HepG2 (cell line): ENCODE measurements around the gene FASLG. TPM values are rescaled to one million over a fixed set of nuclear protein-coding genes. Genes with fewer than 3 reads are reported as not detected.
A peak's percentile ranks its signal among the peaks of the same experiment; 100 is the strongest.

Experiments used
- ATAC-seq: fragments of 200-7000 bp; cut with Tn5 transposase; 3 replicates; pipeline ENCODE4 v1.9.1; 2020; ENCODE audit warnings: mild to moderate bottlenecking, moderate library complexity
- BruUV-seq: library from RNA; stranded (reverse); fragments of 400-500 nt; replicated peaks from 2 replicates; lab custom pipeline; 2021; lab: Mats Ljungman, UMichigan
- CTCF ChIA-PET: fragments of 300-600 bp; formaldehyde crosslinking; extraction: SDS; loops from one replicate; lab custom pipeline; 2021; ENCODE audit warnings: low total read pairs, inconsistent platforms, low intra/inter-chr PET ratio; lab: Yijun Ruan, JAX
- POLR2A ChIA-PET: fragments of 350-600 bp; sonication (Branson Sonifier 250); formaldehyde crosslinking; loops from one replicate; lab custom pipeline; 2020; ENCODE audit warnings: antibody characterized with exemption, inconsistent platforms; lab: Yijun Ruan, JAX
- DNase-seq: peaks from one replicate; pipeline ENCODE4 v3.0.0-alpha.2; 2015; ENCODE audit warnings: low spot score
- FAIRE-seq: peaks from 3 replicates; lab custom pipeline; 2011; peaks lifted over from hg19 to GRCh38; lab: Jason Lieb, UNC
- H2AFZ ChIP-seq: one replicate; pipeline ENCODE4 v1.6.1; 2011; ENCODE audit warnings: low read length, inconsistent platforms
- H3K27ac ChIP-seq: fragments of 300-600 bp; 3 replicates; pipeline ENCODE4 v1.8.0; 2011; ENCODE audit warnings: mixed run types, mild to moderate bottlenecking, mixed read lengths, low read length, inconsistent platforms; ENCODE audit not compliant: insufficient read depth; ENCODE audit errors: extremely low read length
- H3K27me3 ChIP-seq, 2 experiments: fragments of 200-600 bp in 1 of 2; 2 replicates in 1 of 2; 3 replicates in 1 of 2; pipeline versions ENCODE4 v1.6.0 to v1.8.0; 2011; ENCODE audit warnings: low read length in 2 of 2, mild to moderate bottlenecking in 2 of 2, moderate library complexity in 2 of 2, inconsistent platforms in 1 of 2; ENCODE audit not compliant: insufficient read depth in 2 of 2, control insufficient read depth in 1 of 2
- H3K36me3 ChIP-seq, 2 experiments: fragments of 200-600 bp in 1 of 2; replicated peaks in 1 of 2; 2 replicates in 1 of 2; 3 replicates in 1 of 2; pipeline versions ENCODE4 v1.5.1 to v1.8.0; 2011; ENCODE audit warnings: low read length in 2 of 2, inconsistent platforms in 1 of 2; ENCODE audit not compliant: insufficient read depth in 2 of 2, control insufficient read depth in 1 of 2
- H3K4me1 ChIP-seq: 2 replicates; pipeline ENCODE4 v1.5.1; 2012; ENCODE audit warnings: low read length, inconsistent platforms; ENCODE audit not compliant: insufficient read depth
- H3K4me2 ChIP-seq: 2 replicates; pipeline ENCODE4 v1.6.0; 2011; ENCODE audit warnings: low read depth, low read length, inconsistent platforms
- H3K4me3 ChIP-seq, 3 experiments: fragments of 200-600 bp in 1 of 3; sonication (generic), shearing (Covaris generic) in 1 of 3; replicated peaks in 1 of 3; 2 replicates each; pipeline ENCODE4 v1.5.1; 2011 to 2016; ENCODE audit warnings: low read length in 3 of 3, inconsistent platforms in 2 of 3, low read depth in 2 of 3, mild to moderate bottlenecking in 2 of 3, control low read depth in 1 of 3, mixed read lengths in 1 of 3; ENCODE audit not compliant: insufficient read depth in 1 of 3
- H3K79me2 ChIP-seq: one replicate; pipeline ENCODE4 v1.6.1; 2011; ENCODE audit warnings: low read length, inconsistent platforms; ENCODE audit not compliant: insufficient read depth
- H3K9ac ChIP-seq: 2 replicates; pipeline ENCODE4 v1.6.0; 2011; ENCODE audit warnings: mild to moderate bottlenecking, low read depth, low read length, inconsistent platforms; ENCODE audit not compliant: insufficient read depth
- H3K9me3 ChIP-seq: 2 replicates; pipeline ENCODE4 v1.5.1; 2012; ENCODE audit warnings: mild to moderate bottlenecking, low read length
- H4K20me1 ChIP-seq: 2 replicates; pipeline ENCODE4 v1.6.0; 2011; ENCODE audit warnings: inconsistent platforms, mild to moderate bottlenecking, low read length, moderate library complexity; ENCODE audit not compliant: insufficient read depth
- ATF7 ChIP-seq, 2 experiments: fragments of 450-650 bp in 1 of 2; sonication (generic) in 1 of 2; formaldehyde crosslinking in 1 of 2; IDR thresholded peaks; 2 replicates each; pipeline versions ENCODE4 v1.4.0 to v1.6.1; 2016 to 2020; ENCODE audit warnings: antibody characterized with exemption in 1 of 2, mild to moderate bottlenecking in 1 of 2, missing genetic modification reagents in 1 of 2
- HOXD1 ChIP-seq: sonication (generic); formaldehyde crosslinking; IDR thresholded peaks from 2 replicates; pipeline ENCODE4 v1.5.0; 2020; ENCODE audit warnings: missing genetic modification reagents
- MEIS2 ChIP-seq: sonication (generic); formaldehyde crosslinking; IDR thresholded peaks from 2 replicates; pipeline ENCODE4 v1.9.0; 2021; ENCODE audit warnings: mild to moderate bottlenecking, missing genetic modification reagents
- PAWR ChIP-seq: sonication (generic); formaldehyde crosslinking; IDR thresholded peaks from 2 replicates; pipeline ENCODE4 v1.4.0; 2020; ENCODE audit warnings: missing genetic modification reagents, mild to moderate bottlenecking, borderline replicate concordance
- ZFP36L1 ChIP-seq: sonication (generic); formaldehyde crosslinking; IDR thresholded peaks from 2 replicates; pipeline ENCODE4 v1.8.0; 2022; ENCODE audit warnings: mild to moderate bottlenecking, missing genetic modification reagents, moderate library complexity
- ZHX2 ChIP-seq, 2 experiments: sonication (generic) in 1 of 2; formaldehyde crosslinking in 1 of 2; IDR thresholded peaks; 2 replicates each; pipeline versions ENCODE4 v1.6.1 to v1.9.0; 2014 to 2022; ENCODE audit warnings: antibody characterized with exemption in 1 of 2, borderline replicate concordance in 1 of 2, inconsistent platforms in 1 of 2, low read depth in 1 of 2, missing genetic modification reagents in 1 of 2
- ZNF235 ChIP-seq: sonication (generic); formaldehyde crosslinking; IDR thresholded peaks from 2 replicates; pipeline ENCODE4 v1.8.1; 2023; ENCODE audit warnings: mild to moderate bottlenecking, missing genetic modification reagents, borderline replicate concordance
- ZNF251 ChIP-seq: sonication (generic); formaldehyde crosslinking; IDR thresholded peaks from 2 replicates; pipeline ENCODE4 v1.9.0; 2021; ENCODE audit warnings: mild to moderate bottlenecking, missing genetic modification reagents
- ZNF414 ChIP-seq: sonication (generic); formaldehyde crosslinking; IDR thresholded peaks from 2 replicates; pipeline ENCODE4 v1.5.0; 2020; ENCODE audit warnings: missing genetic modification reagents
- ZNF639 ChIP-seq: conservative IDR thresholded peaks from 2 replicates; pipeline ENCODE4 v1.6.1; 2018; ENCODE audit warnings: missing genetic modification reagents
- ZNF740 ChIP-seq: sonication (generic); formaldehyde crosslinking; IDR thresholded peaks from 2 replicates; pipeline ENCODE4 v1.4.0; 2020; ENCODE audit warnings: missing genetic modification reagents
- WGBS: methylation state at CpG from one replicate; pipeline ENCODE4 v1.1.6; 2017; ENCODE audit warnings: low lambda C conversion rate; 5-methylcytosine and 5-hydroxymethylcytosine counted together
- in situ Hi-C: cut with HindIII; loops from 2 replicates; pipeline ENCODE4 v1.10.0; 2017; ENCODE audit warnings: low pct_unique_long_range_greater_than_20kb; ENCODE audit not compliant: extremely low pct_ligation_motif_present
- intact Hi-C: fragments of 100-400 bp; cut with micrococcal nuclease; formaldehyde crosslinking; loops from one replicate; pipeline ENCODE4 v1.10.0; 2022; ENCODE audit not compliant: unreplicated experiment
- polyA plus RNA-seq, 8 experiments: library from polyadenylated mRNA; depleted of rRNA in 3 of 8; stranded (reverse) in 7 of 8; unstranded in 1 of 8; fragments of >200 nt; fragmentation: Illumina TruSeq in 4 of 8; extraction: Trizol in 4 of 8; gene quantifications; 2 replicates each; pipeline versions ENCODE4 v1.2.1 to v1.2.3, GENCODE V29; 2011 to 2016; ENCODE audit warnings: low read depth in 4 of 8, missing spikeins in 1 of 8, mixed read lengths in 1 of 8; ENCODE audit not compliant: insufficient read depth in 1 of 8
- total RNA-seq, 5 experiments: library from RNA; depleted of rRNA; stranded (reverse); fragments of >200 nt; fragmentation: Illumina TruSeq; extraction: Trizol; gene quantifications; 2 replicates each; pipeline ENCODE4 v1.2.3, GENCODE V29; 2016; ENCODE audit warnings: low read depth in 1 of 5

The FASLG gene
- total and polyA plus RNA-seq, 2 of the 13 experiments (the other 11 are each of a cell fraction or from before 2014, with no cell fraction given) = 0.08 TPM; not detected in 1

GRCh38 chr1:172626845-172627244 is 32.1 kb upstream of the FASLG start:
- Histone ChIP-seq H3K27ac (no peak overlapping the region), H3K9ac (no peak overlapping the region), H4K20me1 (no peaks in the 10 kb centered on the region), H3K4me1 (peaks cover 36% of the 10 kb centered on the region), H3K27me3 (no peaks in the 10 kb centered on the region), H3K9me3 (no peaks in the 10 kb centered on the region), H3K36me3 (no peaks in the 10 kb centered on the region), H3K79me2 (no peaks in the 10 kb centered on the region), H2AFZ (no peak overlapping the region), H3K4me3 (no peak overlapping the region), H3K4me2 (no peak overlapping the region)
- no peak for FAIRE-seq
- POLR2A ChIA-PET = no interaction called here
- intact Hi-C loops = no loop called here
- in situ Hi-C loops = no loop called here
- peak; percentile 7 for DNase-seq
- no TSS peak for BruUV-seq
- WGBS = 0% methylated on average over 3 of the region's 3 CpGs
- CTCF ChIA-PET = no interaction called here
- TF ChIP-seq ZFP36L1 (CRISPR knock-in tag) (no peak), MEIS2 (no peak), ZNF639 (no peak), ZNF235 (no peak), ZHX2 (IDR thresholded peaks at IDR 0.05; ENCODE audit: low read depth) (no peak), ZHX2 (CRISPR knock-in tag; IDR thresholded peaks at IDR 0.05; ENCODE audit: borderline replicate concordance) (no peak), ZNF740 (CRISPR knock-in tag) (no peak), HOXD1 (CRISPR knock-in tag) (no peak), ZNF251 (no peak), ATF7 (IDR thresholded peaks at IDR 0.05) (no peak), ATF7 (CRISPR knock-in tag; IDR thresholded peaks at IDR 0.05) (no peak), ZNF414 (no peak), PAWR (CRISPR knock-in tag) (no peak)
- ATAC-seq = no peak
